B cell (primary cell): Measurements from ENCODE around the gene XAF1.

ENCODE experiments used
- EZH2 ChIP-seq: IDR thresholded peaks from 2 replicates; pipeline ENCODE4 v1.6.1; 2012; ENCODE audit warnings: borderline replicate concordance, low read depth, mild to moderate bottlenecking, moderate library complexity, low read length; ENCODE audit not compliant: insufficient read depth, poor library complexity, severe bottlenecking
- TF ChIP-seq, protein P1 (sequence below): fragments of 200-600 bp; IDR thresholded peaks from one replicate; pipeline ENCODE4 v1.8.0; 2022; ENCODE audit warnings: antibody characterized with exemption, mild to moderate bottlenecking

DNA sequence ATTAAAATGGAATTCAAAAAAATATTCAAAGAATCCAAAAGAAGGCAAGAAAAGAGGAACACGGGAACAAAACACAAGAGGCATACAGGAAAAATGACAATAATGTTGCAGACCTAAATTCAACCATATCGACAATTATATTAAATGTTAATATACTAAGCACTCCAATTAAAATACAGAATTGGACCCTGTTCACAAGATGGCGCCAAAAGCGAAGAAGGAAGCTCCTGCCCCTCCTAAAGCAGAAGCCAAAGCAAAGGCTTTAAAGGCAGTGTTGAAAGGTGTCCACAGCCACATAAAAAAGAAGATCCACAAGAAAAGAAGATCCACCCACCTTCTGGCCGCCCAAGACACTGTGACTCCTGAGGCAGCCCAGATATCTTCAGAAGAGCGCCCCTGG lies 6.3 kb upstream of the XAF1 start:
- TF ChIP-seq, protein P1, sequence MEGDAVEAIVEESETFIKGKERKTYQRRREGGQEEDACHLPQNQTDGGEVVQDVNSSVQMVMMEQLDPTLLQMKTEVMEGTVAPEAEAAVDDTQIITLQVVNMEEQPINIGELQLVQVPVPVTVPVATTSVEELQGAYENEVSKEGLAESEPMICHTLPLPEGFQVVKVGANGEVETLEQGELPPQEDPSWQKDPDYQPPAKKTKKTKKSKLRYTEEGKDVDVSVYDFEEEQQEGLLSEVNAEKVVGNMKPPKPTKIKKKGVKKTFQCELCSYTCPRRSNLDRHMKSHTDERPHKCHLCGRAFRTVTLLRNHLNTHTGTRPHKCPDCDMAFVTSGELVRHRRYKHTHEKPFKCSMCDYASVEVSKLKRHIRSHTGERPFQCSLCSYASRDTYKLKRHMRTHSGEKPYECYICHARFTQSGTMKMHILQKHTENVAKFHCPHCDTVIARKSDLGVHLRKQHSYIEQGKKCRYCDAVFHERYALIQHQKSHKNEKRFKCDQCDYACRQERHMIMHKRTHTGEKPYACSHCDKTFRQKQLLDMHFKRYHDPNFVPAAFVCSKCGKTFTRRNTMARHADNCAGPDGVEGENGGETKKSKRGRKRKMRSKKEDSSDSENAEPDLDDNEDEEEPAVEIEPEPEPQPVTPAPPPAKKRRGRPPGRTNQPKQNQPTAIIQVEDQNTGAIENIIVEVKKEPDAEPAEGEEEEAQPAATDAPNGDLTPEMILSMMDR = no peak
- no peak for TF ChIP-seq EZH2
